Tibial nerve (tissue), 4 donors: ENCODE measurements around the gene NRXN3.

ENCODE experiments used
- CTCF ChIP-seq, 5 experiments: fragments of 200-600 bp in 3 of 5; fragments of 450-650 bp in 2 of 5; sonication (generic) in 3 of 5; IDR thresholded peaks; one replicate each; pipeline ENCODE4 v1.5.1; 2016 to 2019; ENCODE audit warnings: antibody characterized with exemption in 5 of 5, mild to moderate bottlenecking in 3 of 5, moderate library complexity in 2 of 5
- EP300 ChIP-seq, 2 donors: sonication (generic); formaldehyde crosslinking; IDR thresholded peaks; one replicate each; pipeline ENCODE4 v1.6.1; 2017; ENCODE audit warnings: antibody characterized with exemption in 2 of 2, mild to moderate bottlenecking in 1 of 2
- POLR2A ChIP-seq, 2 donors: fragments of 450-650 bp; IDR thresholded peaks; one replicate each; pipeline ENCODE4 v1.6.1; 2017; ENCODE audit warnings: antibody characterized with exemption in 2 of 2, mild to moderate bottlenecking in 2 of 2, moderate library complexity in 2 of 2

- no peak for TF ChIP-seq POLR2A (IDR thresholded peaks at IDR 0.05)
- TF ChIP-seq EP300 (IDR thresholded peaks at IDR 0.05): no peak
- no peak for TF ChIP-seq CTCF (IDR thresholded peaks at IDR 0.05)
Observed at GRCh38 chr14:79861111-79861510, 1690.9 kb downstream of the NRXN3 start.
